ENCODE data around the gene NELL2. TPM values are rescaled to one million over a fixed set of nuclear protein-coding genes. Genes with fewer than 3 reads are reported as not detected.

NELL2 gene
- total RNA-seq, 1 experiment from 2014 or later: 1.1 TPM

- Histone ChIP-seq H3K27me3 (ENCODE audit: insufficient read depth, low read length) (no peaks in the 10 kb centered on the region), H3K79me2 (ENCODE audit: insufficient read depth, low read length) (no peaks in the 10 kb centered on the region), H3K9ac (ENCODE audit: low read length) (no peak overlapping the region), H3K4me1 (ENCODE audit: control insufficient read depth in 1 of 2, insufficient read depth in 2 of 2, low read length in 2 of 2) (no peaks in the 10 kb centered on the region), H4K20me1 (ENCODE audit: insufficient read depth) (no peaks in the 10 kb centered on the region), H2AFZ (ENCODE audit: low read depth, low read length, poor library complexity, severe bottlenecking) (no peak overlapping the region), H3K4me2 (ENCODE audit: low read length) (no peak overlapping the region), H3K9me3 (ENCODE audit: control insufficient read depth in 1 of 2, insufficient read depth in 1 of 2, low read depth in 1 of 2, low read length in 2 of 2) (peaks cover 0 to 11% of the 10 kb centered on the region in 2 experiments; a peak in 2 of 4 replicates), H3K4me3 (replicated peaks in 1 of 2; ENCODE audit: low read depth in 1 of 2, low read length in 2 of 2) (no peak overlapping the region), H3K27ac (ENCODE audit: low read depth, low read length) (no peak overlapping the region), H3K36me3 (ENCODE audit: control insufficient read depth in 1 of 2, insufficient read depth in 2 of 2, low read length in 2 of 2) (no peaks in the 10 kb centered on the region), H3K9me2 (ENCODE audit: insufficient read depth) (no peaks in the 10 kb centered on the region)
- intact Hi-C loops (cut with micrococcal nuclease): no loop called here
- ChIA-PET POLR2A (no interaction called here), RAD21 (ENCODE audit: low non-redundant PET in 1 of 2, low total read pairs in 2 of 2, uncharacterized antibody in 2 of 2, unreplicated experiment in 2 of 2) (no interaction called here), CTCF (no interaction called here)
- ATAC-seq (no peak), DNase-seq (ENCODE audit: low read depth, low spot score) (no peak)
- no TSS peak for BruUV-seq (replicated peaks)
- TF ChIP-seq CBX3 (IDR thresholded peaks at IDR 0.05; ENCODE audit: low read depth): no peak
- no peak for TF ChIP-seq FOSL1 (IDR thresholded peaks at IDR 0.05; ENCODE audit: low read depth)
- TF ChIP-seq MAX (IDR thresholded peaks at IDR 0.05): no peak
- TF ChIP-seq EZH2phosphoT487 (IDR thresholded peaks at IDR 0.05; ENCODE audit: borderline replicate concordance): no peak
- TF ChIP-seq POLR2AphosphoS5 (IDR thresholded peaks at IDR 0.05; ENCODE audit: low read depth, low read length): no peak
- no peak for TF ChIP-seq ATF3 (IDR thresholded peaks at IDR 0.05)
- TF ChIP-seq SRF (IDR thresholded peaks at IDR 0.05; ENCODE audit: low read depth): no peak
- TF ChIP-seq ZBTB33 (IDR thresholded peaks at IDR 0.05; ENCODE audit: extremely low read depth, insufficient replicate concordance, low read length): no peak
- TF ChIP-seq EGR1 (IDR thresholded peaks at IDR 0.05; ENCODE audit: low read depth): no peak
- TF ChIP-seq JUND (IDR thresholded peaks at IDR 0.05): no peak
- TF ChIP-seq REST (IDR thresholded peaks at IDR 0.05; ENCODE audit: low read depth): no peak
- no peak for TF ChIP-seq ZNF274 (IDR thresholded peaks at IDR 0.05; ENCODE audit: low read depth, low read length)
- TF ChIP-seq SIN3A (IDR thresholded peaks at IDR 0.05; ENCODE audit: low read depth): no peak
Measured at GRCh38 chr12:44876544-44877410, 662 bp upstream of the NELL2 start.

Data from HCT116 (cell line).